Esophagus squamous epithelium (tissue), 5 donors: Measurements from ENCODE around the gene CFAP99. TPM values are rescaled to one million over a fixed set of nuclear protein-coding genes. Genes with fewer than 3 reads are reported as not detected.

Experiments used
- DNase-seq: peaks from one replicate; lab custom pipeline; 2025; lab: John Stamatoyannopoulos, UW
- H3K27ac ChIP-seq, 4 donors: fragments of 200-600 bp; sonication (generic); one replicate each; pipeline ENCODE4 v1.5.1; 2016 to 2019; ENCODE audit warnings: mild to moderate bottlenecking in 1 of 4
- H3K27me3 ChIP-seq, 4 donors: fragments of 200-600 bp; sonication (generic); 1 replicate in 3 of 4; 2 replicates in 1 of 4; pipeline versions ENCODE4 v1.5.1 to v1.6.0; 2017 to 2021; ENCODE audit warnings: antibody characterized with exemption in 1 of 4
- H3K36me3 ChIP-seq, 3 donors: fragments of 200-600 bp; sonication (generic); one replicate each; pipeline ENCODE4 v1.5.1; 2016 to 2019
- H3K4me1 ChIP-seq, 3 donors: fragments of 200-600 bp; sonication (generic); one replicate each; pipeline ENCODE4 v1.5.1; 2017 to 2019
- H3K4me3 ChIP-seq, 4 donors: fragments of 200-600 bp; sonication (generic); 1 replicate in 3 of 4; 2 replicates in 1 of 4; pipeline ENCODE4 v1.5.1; 2016 to 2019; ENCODE audit warnings: mild to moderate bottlenecking in 2 of 4, moderate library complexity in 1 of 4
- H3K9me3 ChIP-seq, 3 donors: fragments of 200-600 bp; sonication (generic); one replicate each; pipeline ENCODE4 v1.5.1; 2016 to 2019
- CTCF ChIP-seq, 6 experiments: fragments of 450-650 bp in 4 of 6; fragments of 200-600 bp in 2 of 6; sonication (generic) in 2 of 6; IDR thresholded peaks; one replicate each; pipeline ENCODE4 v1.5.1; 2016 to 2019; ENCODE audit warnings: antibody characterized with exemption in 6 of 6, mild to moderate bottlenecking in 4 of 6, moderate library complexity in 4 of 6
- POLR2A ChIP-seq, 4 donors: fragments of 450-650 bp; IDR thresholded peaks; one replicate each; pipeline ENCODE4 v1.6.1; 2017; ENCODE audit warnings: antibody characterized with exemption in 4 of 4, mild to moderate bottlenecking in 4 of 4, moderate library complexity in 3 of 4
- WGBS, 2 donors: methylation state at CpG; one replicate each; pipeline ENCODE4 v1.1.5; 2018; 5-methylcytosine and 5-hydroxymethylcytosine counted together
- intact Hi-C: fragments of 100-400 bp; cut with DNase I; formaldehyde crosslinking; loops from one replicate; pipeline ENCODE4 v1.15.0; 2022
- total RNA-seq, 4 donors: library from RNA; depleted of rRNA; stranded (reverse); fragments of >200 nt; gene quantifications; one replicate each; pipeline ENCODE4 v1.1.0, GENCODE V29; 2016
- donor health status: DM: yes; HTN: yes; CAD: no.

Gene CFAP99
- total RNA-seq, 4 donors from 2014 or later: 0.11 TPM; not detected in 3

GRCh38 chr4:2415881-2416563, 2.7 kb upstream of the CFAP99 start:
- intact Hi-C loops: loop anchor here (10.0 kb wide), 1 partner anchor 161 kb away; no protein-coding TSS in a partner anchor
- H3K9me3 ChIP-seq: no peaks in the 10 kb centered on the region
- H3K4me3 ChIP-seq: peak overlapping the region in 3 of 4 donors; percentile 59 to 90 (median 75)

GRCh38 chr4:2416564-2417225, 2.1 kb upstream of the CFAP99 start:
- H3K27me3 ChIP-seq: peaks cover 0 to 57% (median 0%) of the 10 kb centered on the region in 4 donors
- H3K4me1 ChIP-seq: peaks cover 39 to 69% (median 45%) of the 10 kb centered on the region in 3 donors
- no peaks in the 10 kb centered on the region for H3K36me3 ChIP-seq
- H3K9me3 ChIP-seq: no peaks in the 10 kb centered on the region
- H3K4me3 ChIP-seq: peak overlapping the region; percentile 46 to 90 (median 67)
- intact Hi-C loops: loop anchor here (10.0 kb wide), 1 partner anchor 162 kb away; no protein-coding TSS in a partner anchor
- peak overlapping the region; percentile 63 to 76 (median 70) for H3K27ac ChIP-seq
- DNase-seq: no peak
- TF ChIP-seq CTCF (IDR thresholded peaks at IDR 0.05) (no peak), POLR2A (IDR thresholded peaks at IDR 0.05) (no peak)
- 8 to 25% methylated on average over 17 to 29 of the region's 55 CpGs for WGBS, 2 donors

More at GRCh38 chr4:2415881-2416563, 2.7 kb upstream of the CFAP99 start:
- peaks cover 0 to 50% (median 0%) of the 10 kb centered on the region in 4 donors for H3K27me3 ChIP-seq
- peaks cover 39 to 72% (median 46%) of the 10 kb centered on the region in 3 donors for H3K4me1 ChIP-seq
- no peak for TF ChIP-seq POLR2A (IDR thresholded peaks at IDR 0.05)
- no peak for TF ChIP-seq CTCF (IDR thresholded peaks at IDR 0.05)
- 61 to 76% methylated on average over 13 to 14 of the region's 17 CpGs for WGBS, 2 donors
- no peak for DNase-seq
- peak overlapping the region; percentile 63 to 76 (median 70) for H3K27ac ChIP-seq
- H3K36me3 ChIP-seq: no peaks in the 10 kb centered on the region

GRCh38 chr4:2417226-2417764, 1.5 kb upstream of the CFAP99 start:
- Histone ChIP-seq H3K4me1 (peaks cover 39 to 63% (median 39%) of the 10 kb centered on the region in 3 donors), H3K27ac (peak overlapping the region; percentile 63 to 76 (median 70)), H3K9me3 (no peaks in the 10 kb centered on the region), H3K36me3 (no peaks in the 10 kb centered on the region), H3K27me3 (peaks cover 0 to 63% (median 0%) of the 10 kb centered on the region in 4 donors), H3K4me3 (peak overlapping the region; percentile 46 to 90 (median 67))
- 2% methylated on average over 6 of the region's 61 CpGs for WGBS, 2 donors
- DNase-seq: no peak
- intact Hi-C loops: loop anchor here (10.0 kb wide), 1 partner anchor 162 kb away; no protein-coding TSS in a partner anchor
- TF ChIP-seq POLR2A (IDR thresholded peaks at IDR 0.05): no peak
- no peak for TF ChIP-seq CTCF (IDR thresholded peaks at IDR 0.05)

GRCh38 chr4:2417765-2418649, 748 bp upstream of the CFAP99 start, which contains the start of gene ZFYVE28:
ZFYVE28 (minus strand) TSS chr4:2418645; CDS start chr4:2418323, 322 bp downstream.
- Histone ChIP-seq H3K27ac (peak within 1 kb of the TSS; percentile 55 to 76 (median 69)), H3K4me1 (peaks cover 32 to 56% (median 35%) of the 10 kb centered on the region in 3 donors), H3K4me3 (peak within 1 kb of the TSS; percentile 46 to 90 (median 67)), H3K9me3 (no peaks in the 10 kb centered on the region), H3K27me3 (peaks cover 0 to 70% (median 0%) of the 10 kb centered on the region in 4 donors), H3K36me3 (no peaks in the 10 kb centered on the region)
- intact Hi-C loops: loop anchor here (10.0 kb wide), 1 partner anchor 163 kb away; no protein-coding TSS in a partner anchor
- WGBS, 2 donors: 2% methylated on average over 16 of the region's 90 CpGs
- TF ChIP-seq CTCF (IDR thresholded peaks at IDR 0.05) (no peak), POLR2A (IDR thresholded peaks at IDR 0.05) (peak in 2 of 4 donors; percentile 16 to 63)
- DNase-seq: no peak
